WTC11 (cell line): ENCODE results near the gene XIAP.

Experiments
- ATF2 ChIP-seq: sonication (generic); formaldehyde crosslinking; IDR thresholded peaks from 2 replicates; pipeline ENCODE4 v1.8.1; 2022; ENCODE audit warnings: low read depth, missing genetic modification reagents, borderline replicate concordance
- CREB1 ChIP-seq: sonication (generic); formaldehyde crosslinking; IDR thresholded peaks from 2 replicates; pipeline ENCODE4 v1.8.0; 2023; ENCODE audit warnings: mild to moderate bottlenecking, missing genetic modification reagents
- CTCF ChIP-seq: fragments of 200-600 bp; IDR thresholded peaks from 2 replicates; pipeline ENCODE4 v1.8.0; 2022; ENCODE audit warnings: antibody characterized with exemption
- ELF4 ChIP-seq: sonication (generic); formaldehyde crosslinking; IDR thresholded peaks from 2 replicates; pipeline ENCODE4 v1.8.1; 2022; ENCODE audit warnings: low read depth, mild to moderate bottlenecking, moderate library complexity, missing genetic modification reagents
- JUN ChIP-seq: sonication (generic); formaldehyde crosslinking; IDR thresholded peaks from 2 replicates; pipeline ENCODE4 v1.8.0; 2023; ENCODE audit warnings: mild to moderate bottlenecking, missing genetic modification reagents
- MAX ChIP-seq: sonication (generic); formaldehyde crosslinking; IDR thresholded peaks from 2 replicates; pipeline ENCODE4 v1.8.0; 2022; ENCODE audit warnings: mild to moderate bottlenecking, missing genetic modification reagents
- MXD4 ChIP-seq: fragments of 250-450 bp; sonication (Bioruptor Pico); IDR thresholded peaks from 2 replicates; pipeline ENCODE4 v1.8.0; 2021; ENCODE audit warnings: mild to moderate bottlenecking, moderate library complexity, borderline replicate concordance
- NFYB ChIP-seq: sonication (generic); formaldehyde crosslinking; conservative IDR thresholded peaks from 2 replicates; pipeline ENCODE4 v1.8.0; 2022; ENCODE audit warnings: low read depth, missing genetic modification reagents
- TEAD1 ChIP-seq: sonication (generic); formaldehyde crosslinking; IDR thresholded peaks from 2 replicates; pipeline ENCODE4 v1.8.0; 2022; ENCODE audit warnings: mild to moderate bottlenecking, missing genetic modification reagents
- ZNF512 ChIP-seq: sonication (generic); formaldehyde crosslinking; IDR thresholded peaks from 2 replicates; pipeline ENCODE4 v1.8.1; 2022; ENCODE audit warnings: missing genetic modification reagents, borderline replicate concordance

- TF ChIP-seq ZNF512 (CRISPR knock-in tag): no peak
- no peak for TF ChIP-seq ELF4 (CRISPR knock-in tag)
- TF ChIP-seq ATF2 (CRISPR knock-in tag): no peak
- TF ChIP-seq JUN (CRISPR knock-in tag): no peak
- TF ChIP-seq CREB1: no peak
- TF ChIP-seq CTCF: no peak
- TF ChIP-seq MXD4: no peak
- no peak for TF ChIP-seq MAX (CRISPR knock-in tag)
- TF ChIP-seq NFYB (CRISPR knock-in tag): no peak
- no peak for TF ChIP-seq TEAD1 (CRISPR knock-in tag)
Observed at GRCh38 chrX:123927845-123928244, 68.0 kb downstream of the XIAP start.
